SU-DHL-6 (cell line): Measurements from ENCODE around the gene SRGAP1.
"Not testable (repeated sequence)": the region's sequence is repeated elsewhere in the genome, so short reads cannot be mapped to it uniquely, and the experiment has no call there.

Experiments
- H2AFZ ChIP-seq: fragments of 200-600 bp; sonication (generic); 2 replicates; pipeline ENCODE4 v1.6.1; 2014; ENCODE audit warnings: low read depth, mild to moderate bottlenecking, moderate library complexity, mixed read lengths, antibody characterized with exemption, low read length; ENCODE audit not compliant: severe bottlenecking
- H3F3A ChIP-seq: fragments of 200-600 bp; shearing (Covaris generic); 2 replicates; pipeline ENCODE4 v1.6.0; 2016; ENCODE audit warnings: antibody characterized with exemption, mild to moderate bottlenecking; ENCODE audit not compliant: insufficient read depth
- H3K27ac ChIP-seq: fragments of 200-600 bp; sonication (generic); 2 replicates; pipeline ENCODE4 v1.5.1; 2016; ENCODE audit warnings: low read depth, mild to moderate bottlenecking, low read length, moderate library complexity, mixed read lengths
- H3K27me3 ChIP-seq: fragments of 200-600 bp; sonication (generic), shearing (Covaris generic); 2 replicates; pipeline ENCODE4 v1.6.0; 2014; ENCODE audit warnings: mild to moderate bottlenecking, low read length
- H3K36me3 ChIP-seq: fragments of 200-600 bp; sonication (generic); 2 replicates; pipeline ENCODE4 v1.6.1; 2014; ENCODE audit warnings: mild to moderate bottlenecking, low read length, mixed read lengths
- H3K4me2 ChIP-seq: fragments of 300-600, 200-600 bp; shearing (Covaris generic), sonication (generic); 2 replicates; pipeline ENCODE4 v1.6.0; 2014; ENCODE audit warnings: low read length, low read depth, mild to moderate bottlenecking; ENCODE audit not compliant: poor library complexity, severe bottlenecking
- H3K4me3 ChIP-seq: fragments of 200-600 bp; sonication (generic); 2 replicates; pipeline ENCODE4 v1.5.1; 2014; ENCODE audit warnings: antibody characterized with exemption, low read length, mild to moderate bottlenecking, mixed read lengths; ENCODE audit not compliant: insufficient read depth, poor library complexity, severe bottlenecking
- H3K79me2 ChIP-seq: fragments of 200-600 bp; sonication (generic); 2 replicates; pipeline ENCODE4 v1.6.1; 2014; ENCODE audit warnings: mild to moderate bottlenecking, low read length, moderate library complexity; ENCODE audit not compliant: insufficient read depth
- H3K9ac ChIP-seq: fragments of 200-600 bp; sonication (generic); 2 replicates; pipeline ENCODE4 v1.7.0; 2014; ENCODE audit warnings: mild to moderate bottlenecking, low read length
- H3K9me2 ChIP-seq: fragments of 200-600 bp; sonication (generic); replicated peaks from 2 replicates; pipeline ENCODE4 v1.6.1; 2014; ENCODE audit warnings: low read length; ENCODE audit not compliant: insufficient read depth
- H3K9me3 ChIP-seq: fragments of 200-600 bp; sonication (generic); 2 replicates; pipeline ENCODE4 v1.6.1; 2014; ENCODE audit warnings: low read length, mixed read lengths; ENCODE audit not compliant: insufficient read depth
- H4K20me1 ChIP-seq: fragments of 200-600 bp; sonication (generic); 2 replicates; pipeline ENCODE4 v1.6.1; 2014; ENCODE audit warnings: low read depth, mild to moderate bottlenecking, antibody characterized with exemption, low read length, moderate library complexity, mixed read lengths
- EZH2phosphoT487 ChIP-seq: fragments of 200-600 bp; sonication (generic), shearing (Covaris generic); conservative IDR thresholded peaks from 2 replicates; pipeline ENCODE4 v1.6.1; 2018; ENCODE audit warnings: mild to moderate bottlenecking, antibody characterized with exemption, low read length, moderate library complexity, mixed read lengths
- TF ChIP-seq, protein P1 (sequence below): fragments of 200-600 bp; sonication (generic); IDR thresholded peaks from one replicate; pipeline ENCODE4 v1.5.1; 2017; ENCODE audit warnings: antibody characterized with exemption, mild to moderate bottlenecking, low read length, moderate library complexity; ENCODE audit not compliant: insufficient read depth, poor library complexity, severe bottlenecking

The SRGAP1 gene

DNA sequence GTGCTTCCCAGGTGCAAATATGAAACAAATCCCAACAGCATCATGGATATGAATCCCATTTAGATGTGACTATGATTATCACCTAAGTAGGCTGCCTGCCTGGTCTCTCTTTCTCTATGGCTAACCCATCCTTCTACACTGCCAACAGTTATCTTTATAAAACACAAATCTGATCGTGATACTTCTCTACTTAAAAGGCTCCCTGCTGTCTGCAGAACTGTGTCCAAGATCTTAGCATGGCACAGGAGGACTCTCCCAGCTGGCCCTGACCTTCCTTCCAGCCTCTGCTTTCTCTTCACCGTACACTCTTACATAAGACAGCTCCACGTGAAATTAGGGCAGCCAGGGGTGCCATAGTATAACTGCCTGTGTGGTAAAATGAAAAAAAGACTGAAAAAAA, 3.5 kb upstream of the SRGAP1 start:
- no peak overlapping the region for H2AFZ ChIP-seq
- H3K9me3 ChIP-seq, result no peaks in the 10 kb centered on the region
- H3K4me3 ChIP-seq, result no peak overlapping the region
- no peaks in the 10 kb centered on the region for H3K27me3 ChIP-seq
- no peak overlapping the region for H3K27ac ChIP-seq
- H3K9ac ChIP-seq, result no peak overlapping the region
- H3K9me2 ChIP-seq, result no peaks in the 10 kb centered on the region
- H3K79me2 ChIP-seq, result no peaks in the 10 kb centered on the region
- H3K36me3 ChIP-seq, result no peaks in the 10 kb centered on the region
- no peak overlapping the region for H3K4me2 ChIP-seq
- no peaks in the 10 kb centered on the region for H4K20me1 ChIP-seq
- H3F3A ChIP-seq, result no peaks in the 10 kb centered on the region
- TF ChIP-seq, protein P1, sequence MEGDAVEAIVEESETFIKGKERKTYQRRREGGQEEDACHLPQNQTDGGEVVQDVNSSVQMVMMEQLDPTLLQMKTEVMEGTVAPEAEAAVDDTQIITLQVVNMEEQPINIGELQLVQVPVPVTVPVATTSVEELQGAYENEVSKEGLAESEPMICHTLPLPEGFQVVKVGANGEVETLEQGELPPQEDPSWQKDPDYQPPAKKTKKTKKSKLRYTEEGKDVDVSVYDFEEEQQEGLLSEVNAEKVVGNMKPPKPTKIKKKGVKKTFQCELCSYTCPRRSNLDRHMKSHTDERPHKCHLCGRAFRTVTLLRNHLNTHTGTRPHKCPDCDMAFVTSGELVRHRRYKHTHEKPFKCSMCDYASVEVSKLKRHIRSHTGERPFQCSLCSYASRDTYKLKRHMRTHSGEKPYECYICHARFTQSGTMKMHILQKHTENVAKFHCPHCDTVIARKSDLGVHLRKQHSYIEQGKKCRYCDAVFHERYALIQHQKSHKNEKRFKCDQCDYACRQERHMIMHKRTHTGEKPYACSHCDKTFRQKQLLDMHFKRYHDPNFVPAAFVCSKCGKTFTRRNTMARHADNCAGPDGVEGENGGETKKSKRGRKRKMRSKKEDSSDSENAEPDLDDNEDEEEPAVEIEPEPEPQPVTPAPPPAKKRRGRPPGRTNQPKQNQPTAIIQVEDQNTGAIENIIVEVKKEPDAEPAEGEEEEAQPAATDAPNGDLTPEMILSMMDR, result no peak
- no peak for TF ChIP-seq EZH2phosphoT487

DNA sequence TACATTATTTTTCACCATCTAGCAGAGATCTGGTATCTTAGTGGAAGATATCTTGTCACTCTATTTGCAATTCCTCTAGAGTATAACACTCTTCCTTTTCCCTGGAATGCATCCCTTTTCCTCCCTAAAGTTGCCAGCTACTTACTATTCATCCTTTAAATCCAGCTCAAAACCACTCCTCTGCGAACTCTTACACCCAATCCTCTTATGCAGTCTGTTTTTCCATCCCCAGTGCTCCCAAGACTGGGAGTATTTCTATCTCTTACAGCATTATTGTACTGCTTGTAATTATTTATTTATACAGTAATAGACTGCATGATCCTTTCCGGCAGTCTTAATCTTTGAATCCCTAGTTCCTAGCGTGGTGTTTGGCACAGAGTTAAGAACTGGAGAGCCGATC, 2.9 kb upstream of the SRGAP1 start:
- Histone ChIP-seq H3K9ac (no peak overlapping the region), H3K36me3 (no peaks in the 10 kb centered on the region), H3K9me3 (no peaks in the 10 kb centered on the region), H3K79me2 (no peaks in the 10 kb centered on the region), H2AFZ (no peak overlapping the region), H3K27ac (no peak overlapping the region), H3K9me2 (no peaks in the 10 kb centered on the region), H4K20me1 (no peaks in the 10 kb centered on the region), H3K4me2 (no peak overlapping the region), H3F3A (no peaks in the 10 kb centered on the region), H3K27me3 (no peaks in the 10 kb centered on the region), H3K4me3 (no peak overlapping the region)
- no peak for TF ChIP-seq EZH2phosphoT487
- TF ChIP-seq, protein P1, result no peak

DNA sequence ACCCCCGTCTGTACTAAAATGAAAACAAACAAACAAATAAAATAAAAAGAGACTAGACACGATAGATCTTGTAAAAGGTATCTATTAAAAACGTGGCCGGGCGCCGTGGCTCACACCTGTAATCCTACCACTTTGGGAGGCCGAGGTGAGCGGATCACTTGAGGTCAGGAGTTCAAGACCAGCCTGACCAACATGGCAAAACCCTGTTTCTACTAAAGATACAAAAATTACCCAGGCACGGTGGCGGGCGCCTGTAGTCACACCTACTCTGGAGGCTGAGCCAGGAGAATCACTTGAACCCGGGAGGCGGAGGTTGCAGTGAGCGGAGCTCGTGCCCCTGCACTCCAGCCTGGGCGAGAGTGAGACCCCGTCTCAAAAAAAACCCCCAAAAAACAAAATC, 1.8 kb upstream of the SRGAP1 start:
- not testable (repeated sequence) for H2AFZ ChIP-seq, H3K79me2 ChIP-seq, H3K27me3 ChIP-seq, H3K27ac ChIP-seq, H3K36me3 ChIP-seq, H3K9me3 ChIP-seq, H3K4me2 ChIP-seq, H3K9ac ChIP-seq, H3F3A ChIP-seq, H3K9me2 ChIP-seq, H4K20me1 ChIP-seq, H3K4me3 ChIP-seq

DNA sequence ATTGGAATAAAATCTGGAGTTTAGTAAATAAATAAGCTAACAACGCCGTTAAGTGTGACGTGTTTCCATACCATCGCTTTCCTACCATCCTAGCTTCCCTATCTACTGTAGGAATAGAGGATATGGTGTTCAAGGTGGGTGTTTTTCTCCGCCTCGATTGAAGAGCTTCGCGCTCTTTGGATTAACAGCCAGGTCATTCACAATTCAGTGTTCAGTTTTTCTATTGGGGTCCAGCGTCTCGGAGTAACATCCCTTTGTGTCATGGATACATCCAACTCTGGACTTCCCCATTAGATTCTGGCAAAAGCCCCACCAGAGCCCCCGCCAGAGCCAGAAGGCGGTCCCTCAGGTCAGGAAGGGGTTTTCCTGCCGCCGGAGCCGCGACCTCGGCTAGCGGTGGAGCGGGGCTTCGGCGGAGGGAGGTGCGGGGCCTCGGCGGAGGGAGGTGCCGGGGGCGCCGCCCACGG, 1.2 kb upstream of the SRGAP1 start:
- TF ChIP-seq, protein P1, result no peak
- no peak for TF ChIP-seq EZH2phosphoT487
- H3K9ac ChIP-seq, result peak overlapping the region; percentile 46
- no peaks in the 10 kb centered on the region for H3K36me3 ChIP-seq
- H3K4me3 ChIP-seq, result peak overlapping the region; percentile 51
- no peaks in the 10 kb centered on the region for H3K9me2 ChIP-seq
- peak overlapping the region; percentile 70 for H3K4me2 ChIP-seq
- H2AFZ ChIP-seq, result peak overlapping the region; percentile 84
- H3K27me3 ChIP-seq, result no peaks in the 10 kb centered on the region
- no peaks in the 10 kb centered on the region for H3K9me3 ChIP-seq
- H3K79me2 ChIP-seq, result no peaks in the 10 kb centered on the region
- H3K27ac ChIP-seq, result no peak overlapping the region
- no peaks in the 10 kb centered on the region for H4K20me1 ChIP-seq
- no peaks in the 10 kb centered on the region for H3F3A ChIP-seq
